ENCODE measurements around the gene FOXF1.

FOXF1 gene

GRCh38 chr16:86536621-86537020 lies 26.3 kb downstream of the FOXF1 start:
- no peak for DNase-seq

GRCh38 chr16:86537486-86537885 lies 27.2 kb downstream of the FOXF1 start:
- DNase-seq: no peak

GRCh38 chr16:86538196-86538780 lies 28.0 kb downstream of the FOXF1 start:
- DNase-seq: no peak

- no peak for DNase-seq
Observed at GRCh38 chr16:86540894-86541293, 30.6 kb downstream of the FOXF1 start.

GRCh38 chr16:86541560-86541959 lies 31.2 kb downstream of the FOXF1 start:
- no peak for DNase-seq

- DNase-seq: no peak
Observed at GRCh38 chr16:86542756-86543750, 32.7 kb downstream of the FOXF1 start.

- DNase-seq: no peak
Observed at GRCh38 chr16:86545481-86545880, 35.2 kb downstream of the FOXF1 start.

GRCh38 chr16:86545954-86546637 lies 35.8 kb downstream of the FOXF1 start:
- DNase-seq: no peak

- no peak for DNase-seq
Observed at GRCh38 chr16:86546638-86547013, 36.3 kb downstream of the FOXF1 start.

- no peak for DNase-seq
Observed at GRCh38 chr16:86547286-86547685, 37.0 kb downstream of the FOXF1 start.

- no peak for DNase-seq
Observed at GRCh38 chr16:86549076-86549892, 39.0 kb downstream of the FOXF1 start.

- DNase-seq: no peak
Observed at GRCh38 chr16:86549893-86550190, 39.5 kb downstream of the FOXF1 start.

GRCh38 chr16:86550281-86550680 lies 40.0 kb downstream of the FOXF1 start:
- DNase-seq: no peak

- DNase-seq: no peak
Observed at GRCh38 chr16:86553356-86553755, 43.0 kb downstream of the FOXF1 start.

- DNase-seq: no peak
Observed at GRCh38 chr16:86554599-86554916, 44.2 kb downstream of the FOXF1 start.

GRCh38 chr16:86554917-86555703 lies 44.8 kb downstream of the FOXF1 start, which contains the start of gene MTHFSD:
Gene MTHFSD, minus strand, starts transcription at chr16:86555235. Its CDS starts 51 bp downstream, at chr16:86555184.
- peak; percentile 8 for DNase-seq

- no peak for DNase-seq
Observed at GRCh38 chr16:86555704-86556075, 45.4 kb downstream of the FOXF1 start.

GRCh38 chr16:86556576-86556975 lies 46.2 kb downstream of the FOXF1 start:
- no peak for DNase-seq

- DNase-seq: no peak
Observed at GRCh38 chr16:86557587-86557986, 47.3 kb downstream of the FOXF1 start.

- no peak for DNase-seq
Observed at GRCh38 chr16:86558355-86559193, 48.2 kb downstream of the FOXF1 start.

GRCh38 chr16:86559802-86560305 lies 49.5 kb downstream of the FOXF1 start:
- no peak for DNase-seq

All from NCI-H187 treated with DMSO at 0.1 percent for 48 hours (cell line).